Stimulated activated CD8-positive, alpha-beta memory T cell treated with anti-CD3 and anti-CD28 coated beads, Interleukin-12 subunit alpha, Interleukin-12 subunit beta, amount 100 ng/mL, for 4 hours (primary cell): ENCODE data around the gene MACF1.

Source experiments
- DNase-seq: peaks from one replicate; pipeline ENCODE4 v3.0.0-alpha.2; 2020; ENCODE audit warnings: low read depth

The MACF1 gene

GRCh38 chr1:39396671-39397070, 192.2 kb downstream of the MACF1 start:
- DNase-seq, result no peak

- no peak for DNase-seq
Observed at GRCh38 chr1:39397487-39397886, 193.0 kb downstream of the MACF1 start.

GRCh38 chr1:39398278-39399021, 194.0 kb downstream of the MACF1 start:
- DNase-seq, result no peak

GRCh38 chr1:39401106-39401505, 196.6 kb downstream of the MACF1 start:
- no peak for DNase-seq

- DNase-seq, result no peak
Observed at GRCh38 chr1:39404876-39405275, 200.4 kb downstream of the MACF1 start.

GRCh38 chr1:39405358-39405757, 200.9 kb downstream of the MACF1 start:
- DNase-seq, result no peak

GRCh38 chr1:39406533-39407450, 202.3 kb downstream of the MACF1 start:
- DNase-seq, result no peak

- DNase-seq, result no peak
Observed at GRCh38 chr1:39407510-39407895, 203.0 kb downstream of the MACF1 start.

GRCh38 chr1:39407896-39408640, 203.6 kb downstream of the MACF1 start:
- no peak for DNase-seq

- DNase-seq, result peak; percentile 76
Observed at GRCh38 chr1:39408641-39409054, 204.2 kb downstream of the MACF1 start.

GRCh38 chr1:39409055-39409816, 204.7 kb downstream of the MACF1 start:
- no peak for DNase-seq

GRCh38 chr1:39410915-39411436, 206.5 kb downstream of the MACF1 start:
- peak; percentile 19 for DNase-seq

- DNase-seq, result no peak
Observed at GRCh38 chr1:39411526-39412478, 207.3 kb downstream of the MACF1 start.

- no peak for DNase-seq
Observed at GRCh38 chr1:39412892-39413291, 208.4 kb downstream of the MACF1 start.

GRCh38 chr1:39413902-39414528, 209.5 kb downstream of the MACF1 start:
- no peak for DNase-seq

- DNase-seq, result no peak
Observed at GRCh38 chr1:39415553-39415952, 211.1 kb downstream of the MACF1 start.

- no peak for DNase-seq
Observed at GRCh38 chr1:39416609-39417008, 212.1 kb downstream of the MACF1 start.

- DNase-seq, result no peak
Observed at GRCh38 chr1:39418236-39418635, 213.7 kb downstream of the MACF1 start.

GRCh38 chr1:39420493-39420892, 216.0 kb downstream of the MACF1 start:
- DNase-seq, result no peak

- DNase-seq, result no peak
Observed at GRCh38 chr1:39422614-39423013, 218.1 kb downstream of the MACF1 start.
